Pulmonary artery endothelial cell (primary cell): ENCODE measurements around the gene PPP1R14D. TPM values are rescaled to one million over a fixed set of nuclear protein-coding genes. Genes with fewer than 3 reads are reported as not detected.
"Not testable (repeated sequence)": the region's sequence is repeated elsewhere in the genome, so short reads cannot be mapped to it uniquely, and the experiment has no call there.

Source experiments
- DNase-seq: peaks from one replicate; pipeline ENCODE4 v3.0.0-alpha.2; 2011; ENCODE audit warnings: low read depth, low spot score
- total RNA-seq: library from RNA; depleted of rRNA; stranded (reverse); fragments of >200 nt; gene quantifications from 2 replicates; pipeline ENCODE4 v1.2.3, GENCODE V29; 2014

Gene PPP1R14D, protein sequence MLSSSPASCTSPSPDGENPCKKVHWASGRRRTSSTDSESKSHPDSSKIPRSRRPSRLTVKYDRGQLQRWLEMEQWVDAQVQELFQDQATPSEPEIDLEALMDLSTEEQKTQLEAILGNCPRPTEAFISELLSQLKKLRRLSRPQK
- not detected in 2 replicates for total RNA-seq

GRCh38 chr15:40828447-40829036 lies at the start of gene PPP1R14D:
TSS of gene PPP1R14D (minus strand) at chr15:40828708. CDS start at chr15:40828641, 67 bp downstream.
- no peak for DNase-seq

GRCh38 chr15:40877694-40878093 lies 49.2 kb upstream of the PPP1R14D start:
- no peak for DNase-seq

GRCh38 chr15:40875991-40876730 lies 47.7 kb upstream of the PPP1R14D start:
- no peak for DNase-seq

- no peak for DNase-seq
These were observed 45.4 kb upstream of the PPP1R14D start, which contains the start of gene RHOV for GRCh38 chr15:40873694-40874561. TSS of gene RHOV (minus strand) at chr15:40874234. CDS start at chr15:40874139, 95 bp downstream.

DNA sequence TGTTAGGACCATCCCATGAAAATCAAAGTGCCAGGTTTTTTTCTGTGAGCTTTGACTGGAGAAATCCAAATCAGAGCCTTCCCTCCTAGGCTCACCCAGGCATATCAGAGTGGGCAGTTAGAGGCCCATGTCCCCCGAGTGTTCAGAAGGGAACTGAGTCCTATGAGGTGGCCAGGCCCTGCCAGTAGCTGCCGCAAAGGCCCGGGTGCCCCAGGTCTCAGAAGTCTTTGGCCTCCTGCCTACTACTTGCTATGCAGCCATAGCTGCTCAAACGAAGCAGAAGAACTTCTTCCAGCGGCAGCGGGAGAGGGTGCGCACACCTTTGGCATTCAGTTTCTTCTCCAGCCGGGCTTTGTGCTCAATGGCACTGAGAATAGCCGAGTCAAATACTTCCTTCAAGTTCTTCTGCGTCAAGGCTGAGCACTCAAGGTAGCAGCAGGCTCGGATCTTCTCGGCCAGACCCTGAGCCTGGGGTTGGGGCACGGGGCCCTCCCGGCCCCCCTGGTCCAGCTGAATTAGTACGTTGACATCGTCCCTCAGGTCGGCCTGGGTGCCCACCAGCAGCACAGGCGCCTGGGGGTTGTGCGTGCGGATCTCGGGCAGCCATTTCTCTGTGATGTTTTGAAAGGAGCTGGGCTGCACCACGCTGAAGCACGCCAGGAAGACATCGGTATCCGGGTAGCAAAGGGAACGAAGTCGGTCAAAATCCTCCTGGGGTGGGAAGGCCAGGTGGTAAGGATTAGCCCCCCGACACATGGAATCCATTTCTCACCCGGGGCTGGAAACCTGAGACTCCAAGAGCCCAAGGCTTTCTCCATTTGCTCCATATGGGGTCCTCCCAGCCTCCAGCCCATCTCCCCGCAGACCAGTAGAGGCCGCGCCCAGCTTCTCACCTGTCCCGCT lies 44.5 kb upstream of the PPP1R14D start:
- no peak for DNase-seq

DNA sequence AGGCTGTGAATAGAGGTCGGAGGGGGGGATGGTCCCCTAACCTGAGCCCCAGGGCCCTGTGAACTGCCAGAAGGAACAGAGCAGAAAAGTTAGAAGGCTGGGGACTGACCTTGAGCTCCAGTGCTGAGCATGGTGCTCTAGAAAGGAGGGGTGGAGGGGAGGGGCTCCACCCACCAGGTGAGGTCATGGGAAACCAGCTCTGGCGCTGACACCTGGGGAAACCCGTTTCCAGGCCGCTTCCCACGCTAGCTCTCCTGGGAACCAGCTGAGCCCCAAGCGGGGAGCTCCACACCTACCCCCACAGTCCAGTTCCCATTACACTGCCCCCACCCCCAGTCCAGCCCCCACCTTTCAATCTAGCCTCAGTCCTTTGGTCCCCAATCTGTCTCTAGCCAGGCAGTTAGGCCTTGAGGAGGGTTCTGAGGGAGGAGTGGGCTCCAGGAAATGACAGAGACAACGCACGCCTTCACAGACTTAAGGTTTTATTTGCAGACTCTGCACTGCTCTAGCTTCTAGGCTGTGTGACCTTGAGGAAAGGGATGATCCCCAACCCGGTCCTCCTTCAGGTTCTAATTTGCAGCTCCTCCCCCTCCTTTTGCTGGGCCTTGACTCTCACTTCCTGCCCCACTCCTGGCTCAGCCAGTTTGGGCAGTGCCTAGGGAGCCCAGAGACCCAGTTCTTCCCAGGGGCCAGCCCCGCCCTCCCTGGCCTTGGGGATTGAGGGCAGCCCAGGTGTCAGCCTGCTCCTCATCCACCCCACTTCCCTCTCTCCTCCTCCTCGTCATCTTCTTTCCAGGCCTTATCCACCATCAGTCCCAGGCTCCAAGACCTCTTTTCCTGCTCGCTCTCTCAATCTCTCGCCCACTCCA lies 43.5 kb upstream of the PPP1R14D start:
- no peak for DNase-seq

DNA sequence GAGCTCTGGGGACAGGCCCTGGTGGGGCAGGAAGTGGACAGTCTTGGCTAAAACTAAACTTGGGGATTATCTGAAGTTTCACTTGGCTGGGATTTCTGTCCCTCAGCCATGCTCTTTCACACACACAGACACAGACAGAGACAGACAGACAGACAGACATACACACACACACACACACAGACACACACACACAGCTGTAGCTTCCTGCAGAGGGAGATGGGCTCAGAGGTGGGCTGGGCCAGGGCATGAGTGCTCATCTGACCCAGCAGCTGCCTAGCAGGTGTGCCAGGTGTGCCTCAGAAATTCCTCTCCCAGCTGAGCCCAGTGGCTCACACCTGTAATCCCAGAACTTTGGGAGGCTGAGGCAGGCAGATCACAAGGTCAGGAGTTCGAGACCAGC lies 42.2 kb upstream of the PPP1R14D start:
- DNase-seq: no peak

DNA sequence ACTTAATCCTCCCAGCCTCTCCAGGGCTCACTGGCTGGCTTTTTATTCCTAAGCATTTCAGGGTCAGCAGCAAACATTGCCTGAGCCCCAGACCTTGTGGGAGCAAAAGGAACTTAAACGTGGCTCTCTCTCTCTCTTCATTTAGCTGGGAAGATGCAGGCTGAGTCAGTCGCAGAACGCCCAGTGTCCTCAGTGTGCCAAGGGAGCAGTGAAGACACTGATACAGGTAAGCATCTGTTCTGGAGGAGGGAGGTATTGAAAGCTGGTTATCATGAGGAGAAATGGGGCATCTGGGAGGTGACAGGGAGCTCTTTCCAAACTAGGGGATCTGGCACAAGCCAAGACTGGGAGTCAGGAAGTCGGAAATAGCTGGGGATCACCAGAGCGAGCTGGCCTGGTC lies 41.2 kb upstream of the PPP1R14D start:
- no peak for DNase-seq

DNA sequence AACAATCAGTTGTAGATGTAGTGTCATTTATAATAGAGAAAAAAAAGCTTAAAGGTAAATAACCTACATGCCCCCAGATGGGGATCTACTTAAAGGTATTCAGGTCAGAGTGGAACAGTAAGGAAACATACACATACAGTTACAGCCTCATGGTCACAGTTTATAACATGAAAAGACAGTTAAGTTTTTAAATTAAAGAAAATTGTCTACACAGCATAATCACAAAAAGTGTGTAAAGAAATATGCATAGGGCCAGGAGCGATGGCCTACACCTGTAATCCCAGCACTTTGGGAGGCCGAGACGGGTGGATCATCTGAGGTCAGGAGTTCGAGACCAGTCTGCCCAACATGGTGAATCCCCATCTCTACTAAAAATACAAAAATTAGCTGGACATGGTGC lies 38.7 kb upstream of the PPP1R14D start:
- DNase-seq: no peak

- DNase-seq: no peak
These were observed 35.3 kb upstream of the PPP1R14D start for GRCh38 chr15:40863660-40864270.

GRCh38 chr15:40861147-40861546 lies 32.6 kb upstream of the PPP1R14D start:
- not testable (repeated sequence) for DNase-seq

GRCh38 chr15:40859206-40859851 lies 30.8 kb upstream of the PPP1R14D start:
- peak; percentile 49 for DNase-seq

DNA sequence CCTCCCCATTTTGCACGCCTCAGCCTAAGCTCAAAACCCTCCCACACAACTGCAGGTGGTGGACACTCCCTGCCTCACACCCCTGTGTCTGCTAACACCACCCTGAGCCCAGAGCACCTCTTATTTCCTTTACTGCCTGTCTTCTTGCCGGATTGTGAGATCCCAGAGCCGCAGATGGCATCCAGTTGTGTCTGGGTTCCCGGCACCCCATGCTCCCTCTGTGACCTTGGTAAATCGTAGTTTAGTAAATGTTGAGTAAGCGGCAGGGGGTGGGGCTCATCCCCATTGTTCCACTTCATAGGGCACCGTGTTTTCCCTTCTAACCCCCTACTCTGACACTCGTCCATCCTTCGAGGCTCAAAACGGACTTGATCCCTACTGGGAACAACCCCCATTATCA lies 30.2 kb upstream of the PPP1R14D start:
- no peak for DNase-seq

DNA sequence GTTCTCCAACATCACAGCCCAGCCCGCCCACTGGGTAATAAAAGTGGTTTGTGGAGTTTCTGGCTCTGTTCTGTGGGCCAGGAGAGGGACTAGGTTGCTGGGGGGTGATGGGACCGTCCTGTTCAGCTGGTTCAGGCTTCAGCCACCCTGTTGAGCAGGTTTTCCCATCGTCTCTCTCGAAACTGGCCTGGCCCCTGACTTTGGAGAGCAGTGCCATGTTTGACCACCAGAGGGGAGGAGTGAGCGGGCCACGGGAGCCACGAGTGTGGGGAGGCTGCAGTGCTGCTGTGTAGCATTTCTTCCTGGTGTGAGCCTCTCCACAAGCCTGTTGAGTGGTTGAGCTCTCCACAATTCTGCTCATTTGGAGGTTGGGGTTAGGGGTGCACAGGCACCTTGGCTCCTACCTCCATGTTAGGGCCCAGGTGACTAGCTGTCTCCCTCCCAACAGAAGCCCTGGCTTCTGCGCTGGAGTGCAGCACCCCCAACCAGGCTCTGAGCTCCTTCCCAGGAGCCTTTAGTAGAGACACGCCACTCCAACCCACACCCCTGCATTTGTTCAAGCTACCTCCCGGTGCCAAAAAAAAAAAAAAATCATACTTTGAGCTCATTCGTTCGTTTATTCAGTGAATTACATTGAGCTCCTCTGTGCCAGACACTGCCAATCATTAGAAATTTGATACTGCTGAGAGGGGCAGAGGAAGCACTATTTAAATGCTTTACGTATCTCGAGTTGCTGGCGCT lies 29.3 kb upstream of the PPP1R14D start:
- DNase-seq: no peak

- no peak for DNase-seq
These were observed 28.2 kb upstream of the PPP1R14D start for GRCh38 chr15:40856746-40857145.

GRCh38 chr15:40855706-40856234 lies 27.3 kb upstream of the PPP1R14D start:
- no peak for DNase-seq

- DNase-seq: no peak
These were observed 25.7 kb upstream of the PPP1R14D start for GRCh38 chr15:40854161-40854560.
